Natural killer cell (primary cell): ENCODE measurements around the gene HYDIN. TPM values are rescaled to one million over a fixed set of nuclear protein-coding genes. Genes with fewer than 3 reads are reported as not detected.

Source experiments
- ATAC-seq, 3 donors: fragments of 150-1000 bp in 2 of 3; fragments of 200-7000 bp in 1 of 3; cut with Tn5 transposase; 1 replicate in 1 of 3; 2 replicates in 2 of 3; pipeline ENCODE4 v1.10.0; 2021; ENCODE audit warnings: mild to moderate bottlenecking in 2 of 3, moderate library complexity in 2 of 3
- DNase-seq, 2 donors: peaks; one replicate each; pipeline versions ENCODE4 v3.0.0 to v3.0.0-alpha.2; 2013 to 2021; ENCODE audit warnings: mixed read lengths in 1 of 2
- H3K27ac ChIP-seq: one replicate; pipeline ENCODE4 v1.5.1; 2013; ENCODE audit warnings: mild to moderate bottlenecking, low read length
- H3K27me3 ChIP-seq: one replicate; pipeline ENCODE4 v1.6.1; 2013; ENCODE audit warnings: low read length; ENCODE audit not compliant: control insufficient read depth, insufficient read depth
- H3K36me3 ChIP-seq: one replicate; pipeline ENCODE4 v1.6.1; 2013; ENCODE audit warnings: low read length; ENCODE audit not compliant: control insufficient read depth, insufficient read depth
- H3K4me1 ChIP-seq: one replicate; pipeline ENCODE4 v1.6.1; 2013; ENCODE audit warnings: low read length; ENCODE audit not compliant: control insufficient read depth, insufficient read depth
- H3K4me3 ChIP-seq: one replicate; pipeline ENCODE4 v1.5.1; 2013; ENCODE audit warnings: low read length
- H3K9me3 ChIP-seq: one replicate; pipeline ENCODE4 v1.6.1; 2013; ENCODE audit warnings: low read length; ENCODE audit not compliant: control insufficient read depth, insufficient read depth
- H3K27ac Mint-ChIP-seq, 2 donors: one replicate each; pipeline ENCODE4 v1.8.0; 2022; ENCODE audit warnings: mild to moderate bottlenecking in 2 of 2, mixed read lengths in 2 of 2, moderate library complexity in 1 of 2
- H3K27me3 Mint-ChIP-seq, 2 donors: one replicate each; pipeline ENCODE4 v1.8.0; 2022; ENCODE audit warnings: low read depth in 2 of 2, mixed read lengths in 2 of 2
- H3K36me3 Mint-ChIP-seq: one replicate; pipeline ENCODE4 v1.8.0; 2022; ENCODE audit warnings: mixed read lengths
- H3K4me1 Mint-ChIP-seq, 2 donors: one replicate each; pipeline ENCODE4 v1.8.0; 2022; ENCODE audit warnings: mixed read lengths in 2 of 2
- H3K4me3 Mint-ChIP-seq: one replicate; pipeline ENCODE4 v1.8.0; 2022; ENCODE audit warnings: mild to moderate bottlenecking, moderate library complexity, mixed read lengths
- H3K9me3 Mint-ChIP-seq, 2 donors: one replicate each; pipeline ENCODE4 v1.8.0; 2022; ENCODE audit warnings: mixed read lengths in 2 of 2
- WGBS: methylation state at CpG from one replicate; pipeline ENCODE4 v1.1.7; 2013; ENCODE audit warnings: missing lambda C conversion rate; ENCODE audit not compliant: insufficient coverage; 5-methylcytosine and 5-hydroxymethylcytosine counted together
- intact Hi-C: fragments of 100-400 bp; cut with micrococcal nuclease; formaldehyde crosslinking; loops from one replicate; pipeline ENCODE4 v1.14.2; 2022
- total RNA-seq, 4 donors: library from RNA; stranded (reverse); fragments of 120-200 nt in 1 of 4; gene quantifications; one replicate each; pipeline versions ENCODE4 v1.2.3 to v1.2.4, GENCODE V29; 2013 to 2022
- TF ChIP-seq, protein P1 (sequence below): fragments of 200-600 bp; IDR thresholded peaks from one replicate; pipeline ENCODE4 v1.8.0; 2022; ENCODE audit warnings: antibody characterized with exemption

HYDIN gene
- total RNA-seq, 3 donors from 2014 or later (not counting 1 experiment from before 2014, with no cell fraction given) = 0.43 to 1.1 (median 0.82) TPM

DNA sequence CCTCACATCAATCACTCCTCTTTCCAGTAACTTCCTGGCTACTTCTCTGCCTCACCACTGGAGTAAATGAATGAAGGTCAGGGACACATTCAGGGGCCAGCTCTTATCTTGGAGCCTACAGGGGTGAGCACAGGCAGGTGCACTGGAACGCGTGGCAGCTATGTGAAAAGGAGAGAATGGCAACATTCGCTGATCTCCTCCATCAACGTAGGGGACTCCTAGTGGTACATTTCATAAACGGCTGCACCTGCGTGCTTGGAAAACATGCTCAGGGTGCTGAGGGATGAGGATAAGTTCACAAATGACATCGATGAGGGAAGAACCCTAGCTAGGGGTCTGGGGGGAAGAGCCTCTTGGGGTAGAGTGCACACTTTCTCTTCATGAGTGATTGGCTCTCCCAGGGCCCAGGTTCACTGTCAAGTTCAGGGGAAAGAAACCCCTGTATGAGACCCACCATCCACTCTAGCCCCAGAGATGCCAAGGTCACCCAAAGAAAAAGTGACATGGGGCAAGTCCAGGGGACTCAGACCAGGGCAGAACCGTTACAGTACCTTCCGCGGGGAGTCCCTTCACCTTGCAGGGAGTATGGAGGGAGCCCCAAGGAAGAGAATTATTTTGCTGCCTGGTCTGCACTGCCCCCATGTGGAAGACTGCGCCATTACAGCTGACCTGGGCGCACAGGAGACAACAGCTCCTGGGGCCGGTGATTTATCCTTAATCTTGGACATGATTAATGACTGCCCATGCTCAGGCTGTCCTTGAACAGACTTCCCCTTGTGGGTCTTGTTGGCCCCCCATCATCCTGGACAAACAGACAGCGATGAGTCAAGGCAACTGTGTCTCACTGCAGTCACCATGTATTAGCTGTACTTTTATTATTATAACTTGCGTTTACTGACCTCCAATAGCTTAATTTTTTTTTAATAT, 459.6 kb downstream of the HYDIN start:
- Mint-ChIP-seq H3K27me3 (no peaks in the 10 kb centered on the region), H3K27ac (no peak overlapping the region), H3K4me3 (no peak overlapping the region), H3K9me3 (no peaks in the 10 kb centered on the region), H3K36me3 (no peaks in the 10 kb centered on the region), H3K4me1 (no peaks in the 10 kb centered on the region)
- WGBS = 58% methylated on average over 14 of the region's 15 CpGs
- peak; percentile 71 to 85 (median 79) for ATAC-seq
- no peaks in the 10 kb centered on the region for H3K4me1 ChIP-seq
- H3K9me3 ChIP-seq = no peaks in the 10 kb centered on the region
- H3K4me3 ChIP-seq = no peak overlapping the region
- no peaks in the 10 kb centered on the region for H3K27me3 ChIP-seq
- H3K27ac ChIP-seq = no peak overlapping the region
- peaks cover 40% of the 10 kb centered on the region for H3K36me3 ChIP-seq
- intact Hi-C loops = no loop called here
- DNase-seq = peak; percentile 49 to 73
- TF ChIP-seq, protein P1, sequence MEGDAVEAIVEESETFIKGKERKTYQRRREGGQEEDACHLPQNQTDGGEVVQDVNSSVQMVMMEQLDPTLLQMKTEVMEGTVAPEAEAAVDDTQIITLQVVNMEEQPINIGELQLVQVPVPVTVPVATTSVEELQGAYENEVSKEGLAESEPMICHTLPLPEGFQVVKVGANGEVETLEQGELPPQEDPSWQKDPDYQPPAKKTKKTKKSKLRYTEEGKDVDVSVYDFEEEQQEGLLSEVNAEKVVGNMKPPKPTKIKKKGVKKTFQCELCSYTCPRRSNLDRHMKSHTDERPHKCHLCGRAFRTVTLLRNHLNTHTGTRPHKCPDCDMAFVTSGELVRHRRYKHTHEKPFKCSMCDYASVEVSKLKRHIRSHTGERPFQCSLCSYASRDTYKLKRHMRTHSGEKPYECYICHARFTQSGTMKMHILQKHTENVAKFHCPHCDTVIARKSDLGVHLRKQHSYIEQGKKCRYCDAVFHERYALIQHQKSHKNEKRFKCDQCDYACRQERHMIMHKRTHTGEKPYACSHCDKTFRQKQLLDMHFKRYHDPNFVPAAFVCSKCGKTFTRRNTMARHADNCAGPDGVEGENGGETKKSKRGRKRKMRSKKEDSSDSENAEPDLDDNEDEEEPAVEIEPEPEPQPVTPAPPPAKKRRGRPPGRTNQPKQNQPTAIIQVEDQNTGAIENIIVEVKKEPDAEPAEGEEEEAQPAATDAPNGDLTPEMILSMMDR = peak; percentile 93

DNA sequence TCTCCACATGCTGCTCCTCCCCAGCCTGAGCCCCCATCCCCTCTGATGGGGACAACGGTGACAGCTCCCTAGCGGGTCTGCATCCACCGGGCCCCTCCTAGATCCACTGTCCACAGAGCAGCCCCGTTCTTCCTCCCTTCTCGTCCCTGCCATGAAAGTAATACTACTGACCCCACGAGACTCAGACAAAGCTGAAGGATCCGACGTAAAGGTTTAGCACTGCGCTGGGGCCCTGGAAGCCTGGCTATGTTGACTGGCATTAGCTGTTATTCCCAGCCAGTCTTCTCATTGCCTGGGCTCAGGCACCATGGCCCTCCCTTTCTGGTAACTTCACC, 460.3 kb downstream of the HYDIN start:
- TF ChIP-seq, protein P1 = no peak
- no peak overlapping the region for H3K27ac ChIP-seq
- Mint-ChIP-seq H3K27ac (no peak overlapping the region), H3K9me3 (no peaks in the 10 kb centered on the region), H3K4me1 (no peaks in the 10 kb centered on the region), H3K4me3 (no peak overlapping the region), H3K27me3 (no peaks in the 10 kb centered on the region), H3K36me3 (no peaks in the 10 kb centered on the region)
- whole genome bisulfite sequencing = 98% methylated on average over 9 of the region's 9 CpGs
- intact Hi-C loops = no loop called here
- H3K27me3 ChIP-seq = no peaks in the 10 kb centered on the region
- H3K4me3 ChIP-seq = no peak overlapping the region
- no peak for DNase-seq
- H3K4me1 ChIP-seq = no peaks in the 10 kb centered on the region
- H3K36me3 ChIP-seq = peaks cover 34% of the 10 kb centered on the region
- no peak for ATAC-seq
- H3K9me3 ChIP-seq = no peaks in the 10 kb centered on the region

- no peak overlapping the region for H3K27ac Mint-ChIP-seq
- 96% methylated on average over 8 of the region's 8 CpGs for WGBS
These were observed 460.8 kb downstream of the HYDIN start for GRCh38 chr16:70769761-70770160.

More at GRCh38 chr16:70769761-70770160, 460.8 kb downstream of the HYDIN start:
- no peaks in the 10 kb centered on the region for H3K4me1 Mint-ChIP-seq
- Histone ChIP-seq H3K27me3 (no peaks in the 10 kb centered on the region), H3K36me3 (peaks cover 35% of the 10 kb centered on the region), H3K4me1 (no peaks in the 10 kb centered on the region), H3K9me3 (no peaks in the 10 kb centered on the region), H3K27ac (no peak overlapping the region), H3K4me3 (no peak overlapping the region)
- H3K9me3 Mint-ChIP-seq = no peaks in the 10 kb centered on the region
- TF ChIP-seq, protein P1 = no peak
- H3K36me3 Mint-ChIP-seq = no peaks in the 10 kb centered on the region
- no peak for DNase-seq
- intact Hi-C loops = no loop called here
- H3K4me3 Mint-ChIP-seq = no peak overlapping the region
- H3K27me3 Mint-ChIP-seq = no peaks in the 10 kb centered on the region
- no peak for ATAC-seq
